Measurements from ENCODE around the gene TMEM120B. TPM values are rescaled to one million over a fixed set of nuclear protein-coding genes. Genes with fewer than 3 reads are reported as not detected.

The TMEM120B gene
- total RNA-seq, 1 experiment from 2014 or later = 2.9 TPM

GRCh38 chr12:121804417-121805111, 92.0 kb downstream of the TMEM120B start:
- DNase-seq (ENCODE audit: low read depth) = no peak

- DNase-seq (ENCODE audit: low read depth) = no peak
Measured at GRCh38 chr12:121805171-121806008, 92.8 kb downstream of the TMEM120B start.

- no peak for DNase-seq (ENCODE audit: low read depth)
Measured at GRCh38 chr12:121806009-121806545, 93.5 kb downstream of the TMEM120B start.

GRCh38 chr12:121806546-121807423, 94.2 kb downstream of the TMEM120B start:
- DNase-seq (ENCODE audit: low read depth) = no peak

- no peak for DNase-seq (ENCODE audit: low read depth)
Measured at GRCh38 chr12:121807642-121808347, 95.2 kb downstream of the TMEM120B start.

GRCh38 chr12:121808623-121809022, 96.1 kb downstream of the TMEM120B start:
- no peak for DNase-seq (ENCODE audit: low read depth)

GRCh38 chr12:121809712-121810116, 97.2 kb downstream of the TMEM120B start:
- DNase-seq (ENCODE audit: low read depth) = no peak

GRCh38 chr12:121810234-121810817, 97.8 kb downstream of the TMEM120B start:
- DNase-seq (ENCODE audit: low read depth) = no peak

- DNase-seq (ENCODE audit: low read depth) = no peak
Measured at GRCh38 chr12:121810833-121811433, 98.4 kb downstream of the TMEM120B start.

GRCh38 chr12:121811434-121812319, 99.1 kb downstream of the TMEM120B start:
- DNase-seq (ENCODE audit: low read depth) = peak; percentile 65

GRCh38 chr12:121812320-121812871, 99.8 kb downstream of the TMEM120B start:
- peak; percentile 33 for DNase-seq (ENCODE audit: low read depth)

GRCh38 chr12:121812921-121813896, 100.7 kb downstream of the TMEM120B start:
- no peak for DNase-seq (ENCODE audit: low read depth)

- no peak for DNase-seq (ENCODE audit: low read depth)
Measured at GRCh38 chr12:121813951-121814350, 101.4 kb downstream of the TMEM120B start.

GRCh38 chr12:121814429-121815119, 102.0 kb downstream of the TMEM120B start:
- DNase-seq (ENCODE audit: low read depth) = no peak

- no peak for DNase-seq (ENCODE audit: low read depth)
Measured at GRCh38 chr12:121815263-121815662, 102.7 kb downstream of the TMEM120B start.

GRCh38 chr12:121816925-121817647, 104.5 kb downstream of the TMEM120B start:
- DNase-seq (ENCODE audit: low read depth) = no peak

All from RPMI7951 (cell line).